Nephron progenitor cell (in vitro differentiated cells): ENCODE data around the gene DNAH8.

Source experiments
- DNase-seq: peaks from one replicate; pipeline ENCODE4 v3.0.0; 2021
- H3K27ac Mint-ChIP-seq: 2 replicates; pipeline ENCODE4 v1.8.0; 2021; ENCODE audit warnings: mild to moderate bottlenecking, moderate library complexity, mixed read lengths
- H3K27me3 Mint-ChIP-seq: 2 replicates; pipeline ENCODE4 v1.8.0; 2021; ENCODE audit warnings: mild to moderate bottlenecking, low read depth, mixed read lengths; ENCODE audit not compliant: poor library complexity
- H3K36me3 Mint-ChIP-seq: 2 replicates; pipeline ENCODE4 v1.8.0; 2021; ENCODE audit warnings: low read depth, mixed read lengths
- H3K4me1 Mint-ChIP-seq: 2 replicates; pipeline ENCODE4 v1.8.0; 2021; ENCODE audit warnings: mixed read lengths
- H3K4me3 Mint-ChIP-seq: 2 replicates; pipeline ENCODE4 v1.8.0; 2021; ENCODE audit warnings: mild to moderate bottlenecking, moderate library complexity, mixed read lengths
- H3K9me3 Mint-ChIP-seq: 2 replicates; pipeline ENCODE4 v1.8.0; 2021; ENCODE audit warnings: mild to moderate bottlenecking, moderate library complexity, mixed read lengths
- CTCF ChIP-seq: fragments of 200-600 bp; sonication (generic); IDR thresholded peaks from 2 replicates; pipeline ENCODE4 v1.5.0; 2021; ENCODE audit warnings: antibody characterized with exemption

Gene DNAH8

GRCh38 chr6:39063526-39063925, 348.4 kb downstream of the DNAH8 start:
- Mint-ChIP-seq H3K27me3 (peaks cover 32% of the 10 kb centered on the region), H3K4me1 (peaks cover 24% of the 10 kb centered on the region), H3K9me3 (no peaks in the 10 kb centered on the region), H3K36me3 (no peaks in the 10 kb centered on the region), H3K27ac (peak overlapping the region; percentile 23), H3K4me3 (no peak overlapping the region)
- no peak for TF ChIP-seq CTCF
- no peak for DNase-seq

- peaks cover 24% of the 10 kb centered on the region for H3K27me3 Mint-ChIP-seq
- peaks cover 11% of the 10 kb centered on the region for H3K4me1 Mint-ChIP-seq
- DNase-seq = no peak
- H3K9me3 Mint-ChIP-seq = peaks cover 10% of the 10 kb centered on the region
- H3K4me3 Mint-ChIP-seq = no peak overlapping the region
- no peaks in the 10 kb centered on the region for H3K36me3 Mint-ChIP-seq
- peak overlapping the region; percentile 13 for H3K27ac Mint-ChIP-seq
- TF ChIP-seq CTCF = no peak
Observed at GRCh38 chr6:39065561-39065960, 350.4 kb downstream of the DNAH8 start.

- Mint-ChIP-seq H3K4me1 (peaks cover 3% of the 10 kb centered on the region), H3K36me3 (no peaks in the 10 kb centered on the region), H3K27ac (no peak overlapping the region), H3K9me3 (peaks cover 11% of the 10 kb centered on the region), H3K4me3 (no peak overlapping the region), H3K27me3 (peaks cover 28% of the 10 kb centered on the region)
- no peak for TF ChIP-seq CTCF
- DNase-seq = no peak
Observed at GRCh38 chr6:39068391-39068790, 353.3 kb downstream of the DNAH8 start.

GRCh38 chr6:39072830-39073229, 357.7 kb downstream of the DNAH8 start:
- DNase-seq = no peak

GRCh38 chr6:39073471-39074355, 358.6 kb downstream of the DNAH8 start:
- no peak for TF ChIP-seq CTCF
- Mint-ChIP-seq H3K9me3 (peaks cover 11% of the 10 kb centered on the region), H3K4me1 (peaks cover 5% of the 10 kb centered on the region), H3K27me3 (peaks cover 22% of the 10 kb centered on the region), H3K4me3 (no peak overlapping the region), H3K36me3 (no peaks in the 10 kb centered on the region), H3K27ac (no peak overlapping the region)
- DNase-seq = no peak

More at GRCh38 chr6:39072830-39073229, 357.7 kb downstream of the DNAH8 start:
- H3K27ac Mint-ChIP-seq = no peak overlapping the region
- H3K4me1 Mint-ChIP-seq = peaks cover 5% of the 10 kb centered on the region
- no peaks in the 10 kb centered on the region for H3K36me3 Mint-ChIP-seq
- no peak for TF ChIP-seq CTCF
- peaks cover 11% of the 10 kb centered on the region for H3K9me3 Mint-ChIP-seq
- peaks cover 25% of the 10 kb centered on the region for H3K27me3 Mint-ChIP-seq
- no peak overlapping the region for H3K4me3 Mint-ChIP-seq

- no peak for TF ChIP-seq CTCF
- Mint-ChIP-seq H3K9me3 (peaks cover 6% of the 10 kb centered on the region), H3K27ac (no peak overlapping the region), H3K27me3 (peaks cover 24% of the 10 kb centered on the region), H3K36me3 (no peaks in the 10 kb centered on the region), H3K4me3 (no peak overlapping the region), H3K4me1 (peaks cover 5% of the 10 kb centered on the region)
- DNase-seq = no peak
Observed at GRCh38 chr6:39074486-39074885, 359.4 kb downstream of the DNAH8 start.
